Endothelial cell of umbilical vein (primary cell): Measurements from ENCODE around the gene OR56A3. TPM values are rescaled to one million over a fixed set of nuclear protein-coding genes. Genes with fewer than 3 reads are reported as not detected.
A peak's percentile ranks its signal among the peaks of the same experiment; 100 is the strongest.

Experiments used
- BruUV-seq: library from RNA; stranded (reverse); fragments of 400-500 nt; replicated peaks from 2 replicates; lab custom pipeline; 2021; lab: Mats Ljungman, UMichigan
- CTCF ChIA-PET: fragments of 300-600, 350-600 bp; sonication (Branson Sonifier 250); formaldehyde crosslinking; loops from one replicate; lab custom pipeline; 2021; ENCODE audit warnings: antibody characterized with exemption, inconsistent platforms; lab: Charles Lee
- POLR2A ChIA-PET: fragments of 300-600, 350-600 bp; sonication (Branson Sonifier 250); formaldehyde crosslinking; loops from one replicate; lab custom pipeline; 2021; ENCODE audit warnings: antibody characterized with exemption, inconsistent platforms; lab: Charles Lee
- DNase-seq: peaks from one replicate; pipeline ENCODE4 v3.0.0-alpha.2; 2011; ENCODE audit warnings: low read depth, low spot score
- FAIRE-seq: peaks from 2 replicates; lab custom pipeline; 2011; peaks lifted over from hg19 to GRCh38; lab: Jason Lieb, UNC
- H2AFZ ChIP-seq: 2 replicates; pipeline ENCODE4 v1.6.0; 2012; ENCODE audit warnings: low read depth, low read length, control low read depth, inconsistent platforms
- H3K27ac ChIP-seq: 2 replicates; pipeline ENCODE4 v1.5.1; 2011; ENCODE audit warnings: low read depth, mild to moderate bottlenecking, control low read depth, low read length, moderate library complexity; ENCODE audit not compliant: insufficient read depth
- H3K27me3 ChIP-seq, 2 experiments: 2 replicates each; pipeline versions ENCODE4 v1.6.0 to v1.6.1; 2011; ENCODE audit warnings: low read length in 2 of 2, mixed read lengths in 1 of 2; ENCODE audit not compliant: control insufficient read depth in 2 of 2, insufficient read depth in 2 of 2
- H3K36me3 ChIP-seq, 2 experiments: 2 replicates in 1 of 2; 3 replicates in 1 of 2; pipeline ENCODE4 v1.5.1; 2011; ENCODE audit warnings: low read length in 2 of 2, mild to moderate bottlenecking in 1 of 2, moderate library complexity in 1 of 2; ENCODE audit not compliant: control insufficient read depth in 2 of 2, insufficient read depth in 2 of 2; ENCODE audit errors: extremely low read depth in 1 of 2
- H3K4me1 ChIP-seq: 3 replicates; pipeline ENCODE4 v1.5.1; 2011; ENCODE audit warnings: mild to moderate bottlenecking, low read length; ENCODE audit not compliant: control insufficient read depth, insufficient read depth; ENCODE audit errors: extremely low read depth
- H3K4me2 ChIP-seq: 2 replicates; pipeline ENCODE4 v1.6.1; 2011; ENCODE audit warnings: low read length, control low read depth, mixed read lengths; ENCODE audit not compliant: insufficient read depth
- H3K4me3 ChIP-seq, 3 experiments: fragments of 200-600 bp in 1 of 3; sonication (generic), shearing (Covaris generic) in 1 of 3; replicated peaks in 1 of 3; 2 replicates each; pipeline ENCODE4 v1.5.1; 2011 to 2016; ENCODE audit warnings: control low read depth in 3 of 3, low read length in 3 of 3, mild to moderate bottlenecking in 2 of 3, inconsistent platforms in 1 of 3, low read depth in 1 of 3, moderate library complexity in 1 of 3; ENCODE audit not compliant: insufficient read depth in 1 of 3
- H3K79me2 ChIP-seq: 2 replicates; pipeline ENCODE4 v1.6.0; 2012; ENCODE audit warnings: low read length, inconsistent platforms; ENCODE audit not compliant: control insufficient read depth, insufficient read depth
- H3K9ac ChIP-seq: replicated peaks from 2 replicates; pipeline ENCODE3; 2011; ENCODE audit warnings: low read length, control low read depth; ENCODE audit not compliant: insufficient read depth; ENCODE audit errors: extremely low read depth
- H3K9me1 ChIP-seq: replicated peaks from 3 replicates; pipeline ENCODE4 v1.6.0; 2011; ENCODE audit warnings: mild to moderate bottlenecking, low read length; ENCODE audit not compliant: control insufficient read depth, insufficient read depth; ENCODE audit errors: extremely low read depth
- H3K9me3 ChIP-seq: replicated peaks from 2 replicates; pipeline ENCODE4 v1.5.1; 2012; ENCODE audit warnings: low read length, inconsistent platforms; ENCODE audit not compliant: control insufficient read depth, insufficient read depth
- H4K20me1 ChIP-seq: replicated peaks from 2 replicates; pipeline ENCODE3; 2011; ENCODE audit warnings: mild to moderate bottlenecking, low read length; ENCODE audit not compliant: control insufficient read depth, insufficient read depth; ENCODE audit errors: extremely low read depth
- EZH2 ChIP-seq: IDR thresholded peaks from 2 replicates; pipeline ENCODE4 v1.6.1; 2012; ENCODE audit warnings: borderline replicate concordance, low read depth, mild to moderate bottlenecking, moderate library complexity, low read length, inconsistent platforms; ENCODE audit not compliant: severe bottlenecking
- GATA2 ChIP-seq: IDR thresholded peaks from 2 replicates; pipeline ENCODE4 v1.7.0; 2011; ENCODE audit warnings: low read depth, mild to moderate bottlenecking, moderate library complexity, mixed read lengths, low read length; ENCODE audit not compliant: insufficient read length, insufficient read depth
- JUN ChIP-seq: IDR thresholded peaks from 2 replicates; pipeline ENCODE4 v1.6.1; 2011; ENCODE audit warnings: borderline replicate concordance, low read depth; ENCODE audit not compliant: insufficient read length, insufficient read depth
- MYC ChIP-seq: IDR thresholded peaks from one replicate; pipeline ENCODE4 v1.6.1; 2011; ENCODE audit warnings: mild to moderate bottlenecking, low read depth, low read length
- dilution Hi-C: fragments of 300-500 bp; cut with MboI; formaldehyde crosslinking; loops from one replicate; pipeline ENCODE4 v1.15.0; 2019; ENCODE audit warnings: low sequenced_read_pairs; ENCODE audit not compliant: extremely low pct_ligation_motif_present
- intact Hi-C: fragments of 100-400 bp; cut with micrococcal nuclease; formaldehyde crosslinking; loops from one replicate; pipeline ENCODE4 v1.10.0; 2022
- polyA plus RNA-seq, 4 experiments: library from polyadenylated mRNA; depleted of rRNA in 3 of 4; stranded (reverse) in 3 of 4; unstranded in 1 of 4; fragments of >200 nt; gene quantifications; 2 replicates each; pipeline versions ENCODE4 v1.2.1 to v1.2.3, GENCODE V29; 2011 to 2012; ENCODE audit warnings: missing spikeins in 1 of 4
- total RNA-seq: library from RNA; stranded (reverse); gene quantifications from 2 replicates; pipeline ENCODE4 v1.2.3, GENCODE V29; 2021
- TF ChIP-seq, protein P1 (sequence below), 2 donors: IDR thresholded peaks; 1 replicate in 1 of 2; 2 replicates in 1 of 2; pipeline ENCODE4 v1.5.1; 2011; ENCODE audit warnings: low read length in 2 of 2, mild to moderate bottlenecking in 2 of 2, moderate library complexity in 2 of 2, control low read depth in 1 of 2, inconsistent platforms in 1 of 2, low read depth in 1 of 2; ENCODE audit not compliant: insufficient read depth in 1 of 2; ENCODE audit errors: extremely low read depth in 1 of 2

Gene OR56A3
- total and polyA plus RNA-seq, 2 donors (not counting 3 experiments of a cell fraction or from before 2014, with no cell fraction given), result not detected

DNA sequence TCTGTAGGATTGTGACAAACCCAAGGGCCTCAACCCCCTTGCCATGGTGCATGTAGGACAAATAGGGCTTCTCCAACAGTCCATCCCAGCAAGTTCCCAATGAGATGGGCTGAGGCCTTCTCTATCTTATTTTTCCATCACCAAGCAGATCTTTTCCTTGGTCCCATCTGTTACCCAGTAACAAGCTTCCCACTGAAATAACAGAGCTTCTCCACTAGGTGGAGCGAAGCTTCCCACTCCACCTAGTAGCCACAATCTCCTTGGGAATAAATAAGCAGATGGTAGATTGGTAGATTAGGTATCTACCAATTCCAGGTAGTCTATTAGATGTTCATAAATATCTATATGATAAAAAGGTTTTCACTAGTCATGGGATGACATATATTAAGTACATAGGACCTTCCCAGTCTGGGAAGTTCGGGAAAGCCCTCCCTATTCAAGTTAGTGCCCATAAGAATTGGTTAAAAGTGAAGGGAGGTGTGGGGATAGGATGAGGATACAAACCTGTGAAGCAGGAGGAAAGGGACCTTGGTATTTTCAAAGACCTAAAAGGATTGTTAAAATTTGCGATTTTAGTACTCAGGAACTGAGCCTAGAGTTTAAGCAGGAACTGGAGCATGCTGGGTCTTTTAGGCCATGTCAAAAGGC is 50.7 kb downstream of the OR56A3 start:
- Histone ChIP-seq H3K9me1 (no peaks in the 10 kb centered on the region), H3K36me3 (no peaks in the 10 kb centered on the region), H3K4me3 (no peak overlapping the region), H4K20me1 (no peaks in the 10 kb centered on the region), H3K9me3 (no peaks in the 10 kb centered on the region), H3K79me2 (no peaks in the 10 kb centered on the region), H2AFZ (no peak overlapping the region), H3K4me2 (no peak overlapping the region), H3K9ac (no peak overlapping the region), H3K27ac (no peak overlapping the region), H3K4me1 (no peaks in the 10 kb centered on the region), H3K27me3 (no peaks in the 10 kb centered on the region)
- ChIA-PET POLR2A (no interaction called here), CTCF (interaction anchor here (0.6 to 2.6 kb wide), 24 partner anchors 8 to 386 kb away, joined by 3 to 90 read pairs (median 4); no protein-coding TSS in a partner anchor)
- no TSS peak for BruUV-seq
- DNase-seq (peak; percentile 38), FAIRE-seq (no peak)
- dilution Hi-C loops, result no loop called here
- intact Hi-C loops, result no loop called here
- TF ChIP-seq, protein P1, sequence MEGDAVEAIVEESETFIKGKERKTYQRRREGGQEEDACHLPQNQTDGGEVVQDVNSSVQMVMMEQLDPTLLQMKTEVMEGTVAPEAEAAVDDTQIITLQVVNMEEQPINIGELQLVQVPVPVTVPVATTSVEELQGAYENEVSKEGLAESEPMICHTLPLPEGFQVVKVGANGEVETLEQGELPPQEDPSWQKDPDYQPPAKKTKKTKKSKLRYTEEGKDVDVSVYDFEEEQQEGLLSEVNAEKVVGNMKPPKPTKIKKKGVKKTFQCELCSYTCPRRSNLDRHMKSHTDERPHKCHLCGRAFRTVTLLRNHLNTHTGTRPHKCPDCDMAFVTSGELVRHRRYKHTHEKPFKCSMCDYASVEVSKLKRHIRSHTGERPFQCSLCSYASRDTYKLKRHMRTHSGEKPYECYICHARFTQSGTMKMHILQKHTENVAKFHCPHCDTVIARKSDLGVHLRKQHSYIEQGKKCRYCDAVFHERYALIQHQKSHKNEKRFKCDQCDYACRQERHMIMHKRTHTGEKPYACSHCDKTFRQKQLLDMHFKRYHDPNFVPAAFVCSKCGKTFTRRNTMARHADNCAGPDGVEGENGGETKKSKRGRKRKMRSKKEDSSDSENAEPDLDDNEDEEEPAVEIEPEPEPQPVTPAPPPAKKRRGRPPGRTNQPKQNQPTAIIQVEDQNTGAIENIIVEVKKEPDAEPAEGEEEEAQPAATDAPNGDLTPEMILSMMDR (IDR thresholded peaks at IDR 0.05; ENCODE audit: extremely low read depth in 1 of 2, insufficient read depth in 1 of 2, low read depth in 1 of 2, low read length in 2 of 2), result peak; percentile 49 to 50
- no peak for TF ChIP-seq JUN

DNA sequence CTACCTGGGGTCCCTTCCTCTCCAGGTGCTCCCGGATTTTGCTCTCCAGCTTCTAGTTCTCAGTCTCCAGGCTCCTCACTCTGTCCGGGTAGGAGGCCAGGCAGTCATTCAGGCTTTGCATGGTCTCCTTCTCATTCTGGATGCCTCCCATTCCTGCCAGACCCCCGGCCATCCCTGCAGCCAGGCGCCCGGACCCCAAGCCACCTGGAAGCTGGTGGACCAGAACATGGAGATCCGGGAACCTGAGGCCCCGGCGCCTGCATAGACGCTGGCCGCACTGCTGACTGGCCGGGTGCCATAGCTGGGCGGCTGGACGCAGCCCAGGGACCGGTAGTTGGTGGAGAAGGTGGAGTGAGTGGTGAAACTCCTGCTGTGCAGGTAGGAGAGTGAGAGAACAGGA is 52.7 kb downstream of the OR56A3 start:
- no peak overlapping the region for H3K9ac ChIP-seq
- no peak overlapping the region for H3K4me3 ChIP-seq
- CTCF ChIA-PET, result interaction anchor here (2.1 kb wide), 1 partner anchor 368 kb away, joined by 16 read pairs; no protein-coding TSS in a partner anchor
- no peaks in the 10 kb centered on the region for H3K79me2 ChIP-seq
- POLR2A ChIA-PET, result no interaction called here
- no peak overlapping the region for H2AFZ ChIP-seq
- no peaks in the 10 kb centered on the region for H3K9me3 ChIP-seq
- H4K20me1 ChIP-seq, result no peaks in the 10 kb centered on the region
- H3K27ac ChIP-seq, result no peak overlapping the region
- dilution Hi-C loops (no loop called here), intact Hi-C loops (no loop called here)
- no peaks in the 10 kb centered on the region for H3K4me1 ChIP-seq
- FAIRE-seq, result no peak
- no peaks in the 10 kb centered on the region for H3K9me1 ChIP-seq
- no TSS peak for BruUV-seq
- no peak overlapping the region for H3K4me2 ChIP-seq
- no peaks in the 10 kb centered on the region for H3K36me3 ChIP-seq
- no peaks in the 10 kb centered on the region for H3K27me3 ChIP-seq
- TF ChIP-seq MYC (no peak), GATA2 (no peak), JUN (no peak), EZH2 (no peak)
- TF ChIP-seq, protein P1 (IDR thresholded peaks at IDR 0.05; ENCODE audit: extremely low read depth in 1 of 2, insufficient read depth in 1 of 2, low read depth in 1 of 2, low read length in 2 of 2), result no peak
- no peak for DNase-seq
